Measurements from ENCODE around the gene KCNMA1. TPM values are rescaled to one million over a fixed set of nuclear protein-coding genes. Genes with fewer than 3 reads are reported as not detected.

Gene KCNMA1
- total RNA-seq, 4 donors from 2014 or later: 4.6 to 10.5 (median 7.8) TPM

DNA sequence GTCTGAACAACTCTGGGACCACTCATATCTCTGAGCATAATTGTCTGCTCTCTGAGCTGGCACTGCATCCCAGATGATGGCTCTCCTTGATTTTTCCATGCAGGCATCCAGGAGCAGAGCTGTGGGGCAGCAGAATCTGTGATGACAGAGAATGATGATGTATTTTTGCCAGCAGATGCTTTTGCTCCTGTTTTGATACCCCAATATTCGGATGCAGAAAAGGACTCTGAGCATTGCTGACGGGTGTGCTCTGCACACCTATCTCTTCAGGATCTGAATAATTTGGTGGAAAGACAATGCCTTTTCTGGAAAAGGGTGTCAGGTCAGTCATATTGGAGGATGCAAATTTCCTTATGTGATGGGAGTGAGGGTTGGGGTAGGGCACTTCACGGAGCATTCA, 735.9 kb downstream of the KCNMA1 start:
- 94% methylated on average over 3 of the region's 3 CpGs for WGBS
- TF ChIP-seq, protein P1, sequence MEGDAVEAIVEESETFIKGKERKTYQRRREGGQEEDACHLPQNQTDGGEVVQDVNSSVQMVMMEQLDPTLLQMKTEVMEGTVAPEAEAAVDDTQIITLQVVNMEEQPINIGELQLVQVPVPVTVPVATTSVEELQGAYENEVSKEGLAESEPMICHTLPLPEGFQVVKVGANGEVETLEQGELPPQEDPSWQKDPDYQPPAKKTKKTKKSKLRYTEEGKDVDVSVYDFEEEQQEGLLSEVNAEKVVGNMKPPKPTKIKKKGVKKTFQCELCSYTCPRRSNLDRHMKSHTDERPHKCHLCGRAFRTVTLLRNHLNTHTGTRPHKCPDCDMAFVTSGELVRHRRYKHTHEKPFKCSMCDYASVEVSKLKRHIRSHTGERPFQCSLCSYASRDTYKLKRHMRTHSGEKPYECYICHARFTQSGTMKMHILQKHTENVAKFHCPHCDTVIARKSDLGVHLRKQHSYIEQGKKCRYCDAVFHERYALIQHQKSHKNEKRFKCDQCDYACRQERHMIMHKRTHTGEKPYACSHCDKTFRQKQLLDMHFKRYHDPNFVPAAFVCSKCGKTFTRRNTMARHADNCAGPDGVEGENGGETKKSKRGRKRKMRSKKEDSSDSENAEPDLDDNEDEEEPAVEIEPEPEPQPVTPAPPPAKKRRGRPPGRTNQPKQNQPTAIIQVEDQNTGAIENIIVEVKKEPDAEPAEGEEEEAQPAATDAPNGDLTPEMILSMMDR (IDR thresholded peaks at IDR 0.05): no peak
- TF ChIP-seq POLR2A (IDR thresholded peaks at IDR 0.05): no peak
- no peak for TF ChIP-seq POLR2AphosphoS5 (IDR thresholded peaks at IDR 0.05)
- no peak for TF ChIP-seq EP300 (IDR thresholded peaks at IDR 0.05)
- Histone ChIP-seq H3K9me3 (no peaks in the 10 kb centered on the region), H3K27me3 (no peaks in the 10 kb centered on the region), H3K4me1 (no peaks in the 10 kb centered on the region), H3K4me3 (no peak overlapping the region), H3K27ac (no peak overlapping the region), H3K36me3 (no peaks in the 10 kb centered on the region)
- DNase-seq (ENCODE audit: low spot score in 2 of 2): no peak

DNA sequence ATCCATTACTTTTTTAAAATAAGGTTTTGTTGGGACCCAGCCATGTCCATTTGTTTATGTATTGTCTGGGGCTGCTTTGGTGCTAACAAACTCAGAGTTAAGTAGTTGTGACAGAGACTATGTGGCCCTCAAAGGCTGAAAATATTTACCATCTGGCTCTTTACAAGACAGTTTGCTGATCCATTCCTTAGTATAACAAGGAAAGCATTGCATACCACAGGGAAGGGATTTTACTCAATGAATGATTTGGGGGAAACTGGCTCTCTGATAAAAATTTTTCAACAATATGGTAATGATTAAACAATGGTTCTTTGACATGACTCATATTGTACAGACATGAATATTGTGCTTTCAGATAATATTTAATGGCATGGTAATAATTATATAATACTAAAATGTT, 738.1 kb downstream of the KCNMA1 start:
- DNase-seq (ENCODE audit: low spot score in 2 of 2): no peak
- Histone ChIP-seq H3K36me3 (no peaks in the 10 kb centered on the region), H3K4me1 (no peaks in the 10 kb centered on the region), H3K27me3 (no peaks in the 10 kb centered on the region), H3K27ac (no peak overlapping the region), H3K4me3 (no peak overlapping the region), H3K9me3 (no peaks in the 10 kb centered on the region)
- no peak for TF ChIP-seq POLR2AphosphoS5 (IDR thresholded peaks at IDR 0.05)
- TF ChIP-seq POLR2A (IDR thresholded peaks at IDR 0.05): no peak
- TF ChIP-seq, protein P1 (IDR thresholded peaks at IDR 0.05): no peak
- no peak for TF ChIP-seq EP300 (IDR thresholded peaks at IDR 0.05)

DNA sequence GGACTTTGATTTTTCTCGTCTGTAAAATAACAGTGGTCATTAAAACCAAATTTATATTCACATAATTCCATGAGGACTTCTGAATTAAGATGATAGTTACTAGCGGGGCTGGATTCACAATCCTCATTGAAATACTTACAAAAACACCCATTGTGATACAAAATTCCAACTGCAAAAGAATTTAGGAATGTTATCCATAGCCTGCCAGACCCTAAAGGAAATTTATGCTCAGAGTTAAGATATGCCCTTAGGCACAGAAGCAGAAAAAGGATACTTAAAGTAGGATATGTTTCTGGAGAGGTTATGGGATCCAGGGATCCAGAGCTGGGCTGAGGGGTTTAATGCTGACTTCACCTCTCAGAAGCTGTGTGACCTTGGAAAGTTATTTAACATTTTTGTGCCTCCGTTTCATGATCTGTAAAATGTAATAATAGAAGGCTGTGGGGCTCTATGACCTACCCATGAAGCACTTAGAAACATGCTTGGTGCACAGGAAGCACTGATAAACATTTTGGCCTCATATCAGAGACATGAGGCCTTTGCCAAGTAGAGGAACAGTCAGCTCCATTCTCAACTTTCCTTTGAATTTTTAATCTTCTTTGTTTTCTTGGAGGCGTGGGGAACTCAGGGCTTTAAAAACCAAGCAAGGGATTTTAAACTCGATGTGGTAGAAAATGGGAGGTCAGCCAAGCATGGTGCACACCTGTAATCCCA, 744.7 kb downstream of the KCNMA1 start:
- no peak for DNase-seq (ENCODE audit: low spot score in 2 of 2)
- WGBS: 63% methylated on average over 5 of the region's 5 CpGs
- no peaks in the 10 kb centered on the region for H3K36me3 ChIP-seq
- H3K4me1 ChIP-seq: no peaks in the 10 kb centered on the region
- H3K4me3 ChIP-seq: no peak overlapping the region
- no peaks in the 10 kb centered on the region for H3K9me3 ChIP-seq
- TF ChIP-seq, protein P1 (IDR thresholded peaks at IDR 0.05): no peak
- TF ChIP-seq POLR2A (IDR thresholded peaks at IDR 0.05): no peak
- no peak for TF ChIP-seq POLR2AphosphoS5 (IDR thresholded peaks at IDR 0.05)
- no peaks in the 10 kb centered on the region for H3K27me3 ChIP-seq
- no peak overlapping the region for H3K27ac ChIP-seq

DNA sequence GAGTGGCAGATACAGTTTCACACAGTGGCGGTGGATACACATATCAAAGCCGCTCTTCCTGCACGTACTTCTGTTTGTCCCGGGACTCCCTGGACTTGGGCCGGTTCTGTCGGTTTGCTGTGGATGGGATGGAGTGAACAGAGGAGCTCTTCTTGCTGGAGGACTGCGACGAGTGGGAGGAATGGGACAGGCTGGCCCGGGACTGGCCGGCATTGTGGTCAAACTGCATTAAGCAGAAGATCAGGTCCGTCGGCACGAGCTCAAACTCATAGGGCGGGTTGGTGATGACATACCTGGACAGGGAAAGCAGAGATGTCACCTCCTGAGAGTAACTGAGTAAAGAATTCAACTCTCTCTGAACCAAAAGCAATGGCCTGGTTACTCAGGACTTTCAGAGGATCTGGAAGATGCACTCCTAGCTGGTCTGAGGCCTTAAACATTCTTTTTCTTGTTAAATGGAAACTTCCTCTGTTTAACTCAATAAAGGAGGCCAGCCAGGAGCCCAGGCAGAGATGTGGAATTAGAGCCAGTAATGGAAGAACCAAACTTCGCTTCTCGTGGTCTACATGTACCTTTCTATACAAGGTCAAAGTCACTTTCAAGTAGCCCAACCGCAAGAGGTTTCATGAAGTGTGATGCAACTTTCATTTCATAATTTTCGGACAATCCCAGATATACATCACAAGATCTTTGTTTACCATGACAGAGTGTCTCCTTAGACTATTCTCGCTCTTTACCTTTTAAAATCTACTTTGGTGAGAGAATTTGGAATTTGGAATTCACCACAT, 750.2 kb downstream of the KCNMA1 start:
- DNase-seq (ENCODE audit: low spot score in 2 of 2): no peak
- Histone ChIP-seq H3K4me3 (no peak overlapping the region), H3K27ac (no peak overlapping the region), H3K9me3 (no peaks in the 10 kb centered on the region), H3K27me3 (no peaks in the 10 kb centered on the region), H3K4me1 (peaks cover 10% of the 10 kb centered on the region), H3K36me3 (no peaks in the 10 kb centered on the region)
- TF ChIP-seq EP300 (IDR thresholded peaks at IDR 0.05): no peak
- TF ChIP-seq POLR2A (IDR thresholded peaks at IDR 0.05): no peak
- TF ChIP-seq POLR2AphosphoS5 (IDR thresholded peaks at IDR 0.05): no peak
- TF ChIP-seq, protein P1 (IDR thresholded peaks at IDR 0.05): no peak
- WGBS: 89% methylated on average over 19 of the region's 19 CpGs

DNA sequence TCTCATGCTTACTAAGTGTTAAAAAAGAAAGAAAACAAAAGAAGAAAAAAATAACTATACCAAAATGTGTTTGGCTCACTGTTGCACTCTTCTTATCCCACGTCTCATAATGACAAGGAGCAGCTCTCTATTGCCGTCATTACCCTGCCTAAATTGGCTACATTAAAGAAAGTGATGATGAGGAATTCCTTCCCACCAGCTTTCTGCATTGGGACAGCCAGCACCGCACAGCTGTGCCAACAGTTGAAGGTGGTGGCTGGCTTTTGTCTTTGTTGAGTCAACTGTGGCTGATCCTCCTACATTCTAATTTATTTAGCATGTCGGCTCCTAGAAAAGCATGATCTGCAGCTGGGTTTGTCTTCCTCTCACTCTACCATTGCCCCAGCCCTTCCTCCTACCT, 751.8 kb downstream of the KCNMA1 start:
- Histone ChIP-seq H3K9me3 (no peaks in the 10 kb centered on the region), H3K4me1 (peaks cover 10% of the 10 kb centered on the region), H3K36me3 (no peaks in the 10 kb centered on the region), H3K27ac (no peak overlapping the region), H3K27me3 (no peaks in the 10 kb centered on the region), H3K4me3 (no peak overlapping the region)
- WGBS: 40% methylated on average over 4 of the region's 4 CpGs
- DNase-seq (ENCODE audit: low spot score in 2 of 2): no peak
- TF ChIP-seq, protein P1 (IDR thresholded peaks at IDR 0.05): no peak
- TF ChIP-seq POLR2AphosphoS5 (IDR thresholded peaks at IDR 0.05): peak in 1 of 3 donors; percentile 27
